CD14-positive monocyte (primary cell): Measurements from ENCODE around the gene MAST4. TPM values are rescaled to one million over a fixed set of nuclear protein-coding genes. Genes with fewer than 3 reads are reported as not detected.

ENCODE experiments used
- DNase-seq, 3 donors: peaks; one replicate each; pipeline ENCODE4 v3.0.0-alpha.2; 2011 to 2022
- H2AFZ ChIP-seq: 2 replicates; pipeline ENCODE4 v1.6.0; 2012; ENCODE audit warnings: mild to moderate bottlenecking, low read depth, low read length, inconsistent platforms; ENCODE audit not compliant: insufficient read depth, poor library complexity, severe bottlenecking
- H3K27ac ChIP-seq, 2 donors: 1 replicate in 1 of 2; 2 replicates in 1 of 2; pipeline ENCODE4 v1.5.1; 2012 to 2013; ENCODE audit warnings: low read length in 2 of 2, control low read depth in 1 of 2, inconsistent platforms in 1 of 2, low read depth in 1 of 2, mild to moderate bottlenecking in 1 of 2
- H3K27me3 ChIP-seq, 2 donors: one replicate each; pipeline versions ENCODE4 v1.6.0 to v1.6.1; 2011 to 2013; ENCODE audit warnings: low read length in 2 of 2; ENCODE audit not compliant: control insufficient read depth in 2 of 2, insufficient read depth in 2 of 2
- H3K36me3 ChIP-seq, 2 donors: replicated peaks in 1 of 2; 1 replicate in 1 of 2; 2 replicates in 1 of 2; pipeline versions ENCODE4 v1.5.1 to v1.6.1; 2012 to 2013; ENCODE audit warnings: low read length in 2 of 2, control low read depth in 1 of 2, inconsistent platforms in 1 of 2, mild to moderate bottlenecking in 1 of 2; ENCODE audit not compliant: insufficient read depth in 2 of 2, control insufficient read depth in 1 of 2
- H3K4me1 ChIP-seq, 2 donors: 1 replicate in 1 of 2; 2 replicates in 1 of 2; pipeline versions ENCODE4 v1.5.1 to v1.6.1; 2012 to 2013; ENCODE audit warnings: low read length in 2 of 2, control low read depth in 1 of 2, inconsistent platforms in 1 of 2, mild to moderate bottlenecking in 1 of 2, moderate library complexity in 1 of 2; ENCODE audit not compliant: insufficient read depth in 2 of 2, control insufficient read depth in 1 of 2
- H3K4me2 ChIP-seq: replicated peaks from 2 replicates; pipeline ENCODE3; 2012; ENCODE audit warnings: low read length, moderate library complexity, mild to moderate bottlenecking; ENCODE audit not compliant: poor library complexity, severe bottlenecking; ENCODE audit errors: extremely low read depth
- H3K4me3 ChIP-seq, 3 experiments: fragments of 200-600 bp in 1 of 3; sonication (generic) in 1 of 3; replicated peaks in 1 of 3; 1 replicate in 2 of 3; 2 replicates in 1 of 3; pipeline ENCODE4 v1.5.1; 2011 to 2013; ENCODE audit warnings: low read length in 3 of 3, mild to moderate bottlenecking in 3 of 3, control low read depth in 2 of 3, low read depth in 2 of 3, inconsistent platforms in 1 of 3, moderate library complexity in 1 of 3
- H3K79me2 ChIP-seq: 2 replicates; pipeline ENCODE4 v1.6.0; 2012; ENCODE audit warnings: mild to moderate bottlenecking, control low read depth, inconsistent platforms, low read length, moderate library complexity; ENCODE audit not compliant: insufficient read depth
- H3K9ac ChIP-seq: 2 replicates; pipeline ENCODE4 v1.6.0; 2017; ENCODE audit warnings: low read length, mild to moderate bottlenecking; ENCODE audit not compliant: insufficient read depth, poor library complexity, severe bottlenecking
- H3K9me3 ChIP-seq, 2 donors: replicated peaks in 1 of 2; 1 replicate in 1 of 2; 2 replicates in 1 of 2; pipeline versions ENCODE4 v1.5.1 to v1.6.1; 2012 to 2013; ENCODE audit warnings: low read length in 2 of 2, control low read depth in 1 of 2; ENCODE audit not compliant: control insufficient read depth in 1 of 2, insufficient read depth in 1 of 2
- H4K20me1 ChIP-seq: 2 replicates; pipeline ENCODE4 v1.6.0; 2012; ENCODE audit warnings: mild to moderate bottlenecking, low read length, control low read depth, moderate library complexity; ENCODE audit not compliant: insufficient read depth
- H3K27ac Mint-ChIP-seq, 7 donors: one replicate each; pipeline ENCODE4 v1.8.0; 2020; ENCODE audit warnings: mild to moderate bottlenecking in 7 of 7, mixed read lengths in 7 of 7, moderate library complexity in 6 of 7, inconsistent platforms in 2 of 7
- H3K27me3 Mint-ChIP-seq, 3 donors: one replicate each; pipeline ENCODE4 v1.8.0; 2021 to 2022; ENCODE audit warnings: low read depth in 3 of 3, mild to moderate bottlenecking in 3 of 3, mixed read lengths in 3 of 3, moderate library complexity in 3 of 3, inconsistent platforms in 1 of 3
- H3K36me3 Mint-ChIP-seq, 2 donors: one replicate each; pipeline ENCODE4 v1.8.0; 2020; ENCODE audit warnings: mixed read lengths in 2 of 2, inconsistent platforms in 1 of 2, mild to moderate bottlenecking in 1 of 2
- H3K4me1 Mint-ChIP-seq: one replicate; pipeline ENCODE4 v1.8.0; 2020; ENCODE audit warnings: mild to moderate bottlenecking, mixed read lengths
- H3K4me3 Mint-ChIP-seq, 2 donors: one replicate each; pipeline ENCODE4 v1.8.0; 2020; ENCODE audit warnings: mild to moderate bottlenecking in 2 of 2, mixed read lengths in 2 of 2, moderate library complexity in 1 of 2
- H3K9me3 Mint-ChIP-seq, 7 donors: one replicate each; pipeline ENCODE4 v1.8.0; 2020 to 2022; ENCODE audit warnings: mixed read lengths in 7 of 7, mild to moderate bottlenecking in 6 of 7, moderate library complexity in 6 of 7, inconsistent platforms in 2 of 7
- WGBS: methylation state at CpG from one replicate; pipeline ENCODE4 v1.1.5; 2013; ENCODE audit warnings: missing lambda C conversion rate; ENCODE audit not compliant: insufficient coverage; 5-methylcytosine and 5-hydroxymethylcytosine counted together
- intact Hi-C, 2 donors: fragments of 100-400 bp; cut with micrococcal nuclease; formaldehyde crosslinking; loops; one replicate each; pipeline versions ENCODE4 v1.15.0 to v1.15.1; 2023
- polyA plus RNA-seq, 3 donors: library from polyadenylated mRNA; depleted of rRNA in 1 of 3; unstranded in 2 of 3; stranded (reverse) in 1 of 3; fragments of 300-500 nt in 2 of 3; fragments of >200 nt in 1 of 3; fragmentation: Illumina TruSeq in 2 of 3; gene quantifications; 1 replicate in 2 of 3; 2 replicates in 1 of 3; pipeline ENCODE4 v1.2.3, GENCODE V29; 2012 to 2021
- TF ChIP-seq, protein P1 (sequence below): fragments of 200-600 bp; IDR thresholded peaks from one replicate; pipeline ENCODE4 v1.8.0; 2022; ENCODE audit warnings: antibody characterized with exemption, mild to moderate bottlenecking

Gene MAST4
- polyA plus RNA-seq, 3 donors = 0.03 to 0.24 TPM; not detected in 1

DNA sequence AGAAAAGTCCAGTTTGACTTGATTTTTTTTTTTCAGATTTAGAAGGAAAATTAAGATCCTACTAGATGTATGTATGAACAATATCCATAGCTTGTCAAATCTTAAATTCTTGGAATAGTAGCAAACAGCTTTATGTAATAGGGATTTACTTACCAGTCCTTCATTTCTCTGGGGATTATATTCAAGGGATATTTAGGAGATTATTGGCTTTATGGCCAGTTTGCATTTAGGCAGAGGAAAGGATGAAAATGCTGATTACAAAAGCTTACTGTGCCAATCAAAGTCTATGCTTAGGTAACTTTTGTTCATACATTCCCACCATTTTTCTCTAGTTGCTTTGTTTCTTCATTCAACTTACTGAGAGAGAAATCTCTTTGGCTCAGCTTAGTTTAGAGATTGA is 47.9 kb downstream of the MAST4 start:
- no peaks in the 10 kb centered on the region for H3K36me3 ChIP-seq
- no peak overlapping the region for H3K4me2 ChIP-seq
- H3K4me1 Mint-ChIP-seq = peaks cover 2% of the 10 kb centered on the region
- H3K27me3 ChIP-seq = no peaks in the 10 kb centered on the region
- no peaks in the 10 kb centered on the region for H3K4me1 ChIP-seq
- H3K79me2 ChIP-seq = no peaks in the 10 kb centered on the region
- H3K9me3 ChIP-seq = no peaks in the 10 kb centered on the region
- peaks cover 0 to 3% (median 0%) of the 10 kb centered on the region in 3 donors for H3K27me3 Mint-ChIP-seq
- no peaks in the 10 kb centered on the region for H3K9me3 Mint-ChIP-seq
- H4K20me1 ChIP-seq = no peaks in the 10 kb centered on the region
- H3K27ac ChIP-seq = no peak overlapping the region
- H3K9ac ChIP-seq = no peak overlapping the region
- H2AFZ ChIP-seq = no peak overlapping the region
- H3K36me3 Mint-ChIP-seq = no peaks in the 10 kb centered on the region
- H3K4me3 Mint-ChIP-seq = no peak overlapping the region
- no peak for DNase-seq
- TF ChIP-seq, protein P1, sequence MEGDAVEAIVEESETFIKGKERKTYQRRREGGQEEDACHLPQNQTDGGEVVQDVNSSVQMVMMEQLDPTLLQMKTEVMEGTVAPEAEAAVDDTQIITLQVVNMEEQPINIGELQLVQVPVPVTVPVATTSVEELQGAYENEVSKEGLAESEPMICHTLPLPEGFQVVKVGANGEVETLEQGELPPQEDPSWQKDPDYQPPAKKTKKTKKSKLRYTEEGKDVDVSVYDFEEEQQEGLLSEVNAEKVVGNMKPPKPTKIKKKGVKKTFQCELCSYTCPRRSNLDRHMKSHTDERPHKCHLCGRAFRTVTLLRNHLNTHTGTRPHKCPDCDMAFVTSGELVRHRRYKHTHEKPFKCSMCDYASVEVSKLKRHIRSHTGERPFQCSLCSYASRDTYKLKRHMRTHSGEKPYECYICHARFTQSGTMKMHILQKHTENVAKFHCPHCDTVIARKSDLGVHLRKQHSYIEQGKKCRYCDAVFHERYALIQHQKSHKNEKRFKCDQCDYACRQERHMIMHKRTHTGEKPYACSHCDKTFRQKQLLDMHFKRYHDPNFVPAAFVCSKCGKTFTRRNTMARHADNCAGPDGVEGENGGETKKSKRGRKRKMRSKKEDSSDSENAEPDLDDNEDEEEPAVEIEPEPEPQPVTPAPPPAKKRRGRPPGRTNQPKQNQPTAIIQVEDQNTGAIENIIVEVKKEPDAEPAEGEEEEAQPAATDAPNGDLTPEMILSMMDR = no peak
- H3K4me3 ChIP-seq = no peak overlapping the region
- H3K27ac Mint-ChIP-seq = no peak overlapping the region
- intact Hi-C loops = no loop called here

DNA sequence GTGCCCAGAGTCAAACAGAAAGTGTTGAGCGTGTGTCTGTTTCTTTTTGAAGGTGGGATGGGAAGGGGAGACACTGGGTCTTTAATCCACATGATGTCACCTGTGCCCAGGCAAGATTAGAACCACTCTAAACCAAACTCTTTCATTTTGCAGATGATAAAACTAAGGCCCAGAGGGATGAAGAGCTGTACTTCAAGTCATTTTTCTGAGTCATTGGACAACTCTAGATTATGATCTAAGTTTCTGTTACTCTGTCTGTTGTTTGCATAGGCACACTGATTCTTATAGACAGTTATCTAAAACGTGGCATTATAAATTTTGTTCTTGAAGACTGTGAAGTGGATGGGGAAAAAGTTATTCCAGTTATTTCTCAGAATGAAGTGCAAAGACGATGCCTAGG is 48.8 kb downstream of the MAST4 start:
- intact Hi-C loops = no loop called here
- no peaks in the 10 kb centered on the region for H4K20me1 ChIP-seq
- H3K27me3 ChIP-seq = no peaks in the 10 kb centered on the region

More for the DNA sequence above, 48.8 kb downstream of the MAST4 start:
- no CpG with 5 or more reads among the region's 3 CpGs for WGBS
- no peaks in the 10 kb centered on the region for H3K36me3 ChIP-seq
- no peaks in the 10 kb centered on the region for H3K36me3 Mint-ChIP-seq
- DNase-seq = no peak
- no peak overlapping the region for H2AFZ ChIP-seq
- H3K9me3 ChIP-seq = no peaks in the 10 kb centered on the region
- H3K9me3 Mint-ChIP-seq = peaks cover 0 to 3% (median 0%) of the 10 kb centered on the region in 7 donors
- H3K79me2 ChIP-seq = no peaks in the 10 kb centered on the region
- H3K4me3 Mint-ChIP-seq = no peak overlapping the region
- H3K4me1 Mint-ChIP-seq = no peaks in the 10 kb centered on the region
- no peak overlapping the region for H3K27ac Mint-ChIP-seq
- no peaks in the 10 kb centered on the region for H3K4me1 ChIP-seq
- no peak overlapping the region for H3K4me2 ChIP-seq
- peaks cover 0 to 1% (median 0%) of the 10 kb centered on the region in 3 donors for H3K27me3 Mint-ChIP-seq
- no peak overlapping the region for H3K9ac ChIP-seq
- H3K4me3 ChIP-seq = no peak overlapping the region
- H3K27ac ChIP-seq = no peak overlapping the region
- TF ChIP-seq, protein P1 = no peak
